Activated CD4-positive, alpha-beta T cell treated with anti-CD3 and anti-CD28 coated beads for 36 hours (primary cell): ENCODE data around the gene FAM228B. TPM values are rescaled to one million over a fixed set of nuclear protein-coding genes. Genes with fewer than 3 reads are reported as not detected.
A peak's percentile ranks its signal among the peaks of the same experiment; 100 is the strongest.

Experiments used
- ATAC-seq: fragments of 200-7000 bp; cut with Tn5 transposase; one replicate; pipeline ENCODE4 v1.10.0; 2021; ENCODE audit warnings: mild to moderate bottlenecking, moderate library complexity
- CTCF ChIA-PET: fragments of 350-600 bp; sonication (Branson Sonifier 250); formaldehyde crosslinking; loops from one replicate; lab custom pipeline; 2021; ENCODE audit warnings: antibody characterized with exemption; lab: Charles Lee
- POLR2A ChIA-PET: fragments of 350-600 bp; sonication (Branson Sonifier 250); formaldehyde crosslinking; loops from one replicate; lab custom pipeline; 2021; ENCODE audit warnings: antibody characterized with exemption, inconsistent platforms; lab: Charles Lee
- DNase-seq: peaks from one replicate; pipeline ENCODE4 v3.0.0-alpha.2; 2020
- H3K27ac Mint-ChIP-seq: one replicate; pipeline ENCODE4 v1.8.0; 2021; ENCODE audit warnings: mixed read lengths
- H3K27me3 Mint-ChIP-seq: one replicate; pipeline ENCODE4 v1.8.0; 2021; ENCODE audit warnings: mixed read lengths
- H3K36me3 Mint-ChIP-seq: one replicate; pipeline ENCODE4 v1.8.0; 2021; ENCODE audit warnings: low read depth, mixed read lengths
- H3K4me1 Mint-ChIP-seq: one replicate; pipeline ENCODE4 v1.8.0; 2021; ENCODE audit warnings: mixed read lengths
- H3K4me3 Mint-ChIP-seq: one replicate; pipeline ENCODE4 v1.8.0; 2021; ENCODE audit warnings: mild to moderate bottlenecking, moderate library complexity, mixed read lengths
- H3K9me3 Mint-ChIP-seq: one replicate; pipeline ENCODE4 v1.8.0; 2021; ENCODE audit warnings: low read depth, mixed read lengths
- intact Hi-C, 2 experiments: fragments of 100-400 bp; cut with DNase I in 1 of 2; cut with micrococcal nuclease in 1 of 2; formaldehyde crosslinking; loops; one replicate each; pipeline versions ENCODE4 v1.14.2 to v1.15.1; 2022 to 2024; cut with DNase I, micrococcal nuclease
- total RNA-seq, 2 experiments: library from RNA; stranded (reverse); gene quantifications; one replicate each; pipeline ENCODE4 v1.2.3, GENCODE V29; 2021

FAM228B gene
- total RNA-seq: 10 to 100 TPM in 1 of 2 experiments, 1 to 10 TPM in 1; 5.2 to 10.5 TPM

DNA sequence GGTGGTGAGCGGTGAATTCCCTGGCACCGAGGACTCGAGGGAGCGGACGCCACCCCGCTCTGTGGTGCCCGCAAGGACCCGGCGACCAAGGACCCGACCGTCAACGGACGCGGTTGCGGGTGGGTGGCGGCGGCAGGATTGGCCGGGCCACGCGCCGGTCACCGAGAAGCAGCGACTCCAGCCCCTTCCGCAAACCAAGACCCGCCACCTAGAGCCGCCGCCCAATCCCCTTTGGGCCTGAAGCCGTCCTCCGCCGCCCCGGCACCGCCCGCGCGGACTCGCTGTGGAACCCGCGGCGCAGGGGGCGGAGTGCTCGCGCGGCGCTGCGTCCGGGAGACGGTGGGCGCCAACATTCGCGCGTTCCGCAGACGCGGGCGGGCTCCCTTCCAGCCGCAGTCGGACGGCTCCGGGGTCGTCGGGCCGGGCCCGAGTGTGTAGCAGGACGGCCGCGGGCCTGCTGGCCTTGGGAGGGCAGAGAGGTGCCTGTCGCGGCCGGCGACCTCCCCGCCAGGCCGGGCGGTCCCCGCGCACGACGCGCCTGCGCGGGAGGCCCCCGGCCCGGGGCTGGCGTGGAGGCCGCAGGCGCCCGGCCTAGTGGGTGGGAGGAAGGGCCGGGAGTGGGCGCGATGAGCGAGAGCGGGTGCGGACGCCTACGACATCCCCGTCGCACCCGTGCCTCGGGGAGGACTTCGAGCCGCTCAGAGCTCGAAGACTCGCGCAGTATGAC, at the start of gene FAM228B, which contains the start of gene PFN4:
Gene FAM228B (plus strand): TSS at position 275 of the 727 bp plus-strand sequence. CDS start 893 bp downstream, outside the sequence.
Gene PFN4 (minus strand): TSS at position 140 of the 727 bp plus-strand sequence. CDS start 799 bp downstream, outside the sequence.
- peak within 1 kb of the TSS; percentile 78 for H3K27ac Mint-ChIP-seq
- H3K4me1 Mint-ChIP-seq: peaks cover 9% of the 10 kb centered on the region
- peaks cover 2% of the 10 kb centered on the region for H3K36me3 Mint-ChIP-seq
- H3K27me3 Mint-ChIP-seq: no peaks in the 10 kb centered on the region
- ATAC-seq (peak; percentile 89), DNase-seq (peak; percentile 79)
- no peaks in the 10 kb centered on the region for H3K9me3 Mint-ChIP-seq
- CTCF ChIA-PET: interaction anchor here (0.6 to 3.0 kb wide), 6 partner anchors 11 to 314 kb away, joined by 3 to 14 read pairs (median 4); partner anchors contain the start of gene TP53I3
- intact Hi-C loops: loop anchor here in 1 of 2 experiments (1.0 kb wide), 1 partner anchor 47 kb away; the partner anchor contains the start of gene SF3B6
- POLR2A ChIA-PET: interaction anchor here (1.6 kb wide), 1 partner anchor 76 kb away, joined by 5 read pairs; the partner anchor contains the start of gene WDCP
- peak within 1 kb of the TSS; percentile 75 for H3K4me3 Mint-ChIP-seq

- H3K4me3 Mint-ChIP-seq: no peak overlapping the region
- H3K36me3 Mint-ChIP-seq: peaks cover 19% of the 10 kb centered on the region
- H3K4me1 Mint-ChIP-seq: peaks cover 43% of the 10 kb centered on the region
- H3K27ac Mint-ChIP-seq: peak overlapping the region; percentile 82
- no peaks in the 10 kb centered on the region for H3K27me3 Mint-ChIP-seq
- intact Hi-C loops: loop anchor here in 1 of 2 experiments (10.0 kb wide), 1 partner anchor 689 kb away; the partner anchor contains the start of gene KLHL29
- CTCF ChIA-PET: interaction anchor here (0.8 to 3.5 kb wide), 7 partner anchors 10 to 250 kb away, joined by 3 to 21 read pairs (median 3); partner anchors contain the start of genes ATAD2B, TP53I3 and WDCP
- DNase-seq (peak; percentile 39), ATAC-seq (no peak)
- no peaks in the 10 kb centered on the region for H3K9me3 Mint-ChIP-seq
- POLR2A ChIA-PET: interaction anchor here (0.8 to 1.2 kb wide), 2 partner anchors 12 to 146 kb away, joined by 3 to 7 read pairs; partner anchors contain the start of gene ATAD2B
Observed at GRCh38 chr2:24073816-24074215, 49.5 kb upstream of the FAM228B start.

- peaks cover 15% of the 10 kb centered on the region for H3K36me3 Mint-ChIP-seq
- H3K4me3 Mint-ChIP-seq: peak overlapping the region; percentile 99
- POLR2A ChIA-PET: interaction anchor here (1.6 kb wide), 1 partner anchor 9 kb away, joined by 6 read pairs; the partner anchor contains the start of gene TP53I3
- no peak for DNase-seq
- CTCF ChIA-PET: interaction anchor here (0.6 to 3.2 kb wide), 4 partner anchors 9 to 300 kb away, joined by 3 to 25 read pairs (median 7); partner anchors contain the start of genes ATAD2B and TP53I3
- no peaks in the 10 kb centered on the region for H3K9me3 Mint-ChIP-seq
- peak overlapping the region; percentile 99 for H3K27ac Mint-ChIP-seq
- no peak for ATAC-seq
- H3K4me1 Mint-ChIP-seq: peaks cover 43% of the 10 kb centered on the region
- intact Hi-C loops: loop anchor here in 1 of 2 experiments (5.0 to 10.0 kb wide), 2 partner anchors 690 to 1802 kb away; partner anchors contain the start of genes ASXL2 and KLHL29
- H3K27me3 Mint-ChIP-seq: no peaks in the 10 kb centered on the region
Observed at GRCh38 chr2:24075259-24075658, 48.0 kb upstream of the FAM228B start.

DNA sequence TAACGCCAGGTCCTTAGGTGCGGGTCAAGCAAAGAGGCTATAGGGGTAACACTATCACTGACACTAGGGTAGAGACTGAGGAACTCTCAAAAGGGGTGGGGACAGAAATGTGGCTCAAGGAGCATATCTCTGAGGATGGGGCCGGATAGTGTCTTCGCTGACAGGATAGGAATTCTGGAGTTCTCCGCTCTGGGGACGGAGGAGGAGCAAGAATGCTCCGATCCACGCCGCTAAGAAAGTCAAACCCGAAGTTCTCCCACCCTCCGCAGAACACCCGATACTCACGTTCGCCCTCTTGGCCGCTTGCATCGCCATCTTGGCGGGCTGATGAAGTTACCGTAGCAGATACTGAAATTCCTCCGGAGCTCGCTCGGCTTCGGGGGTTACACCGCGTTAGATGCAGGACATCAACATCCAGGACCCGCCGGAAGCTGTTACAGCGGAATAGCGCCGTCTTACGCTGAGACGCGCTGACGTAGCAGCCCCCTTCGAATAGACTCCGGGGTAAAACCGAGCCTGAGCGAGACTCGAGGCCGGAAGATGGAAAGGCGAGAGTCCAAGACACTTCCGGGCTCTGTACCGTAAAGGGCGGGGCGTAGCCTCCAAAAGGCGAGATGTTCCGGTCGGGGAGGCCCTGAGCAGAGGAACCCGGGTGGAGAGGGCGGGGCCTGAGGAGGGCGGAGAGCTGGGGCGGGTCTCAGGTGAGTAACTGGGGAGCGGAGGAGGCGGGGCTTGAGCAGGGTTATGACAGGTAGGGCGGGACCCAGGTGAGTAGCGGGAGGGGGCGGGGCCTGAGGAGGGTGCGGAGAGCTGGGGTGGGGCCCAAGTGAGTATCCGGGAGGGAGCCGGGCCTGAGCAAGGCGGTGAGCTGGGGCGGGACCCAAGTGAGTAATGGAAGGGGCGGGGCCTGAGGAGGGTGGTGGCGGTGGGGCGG, 47.1 kb upstream of the FAM228B start, which contains the start of gene SF3B6:
Gene SF3B6 (minus strand): TSS at position 412 of the 934 bp plus-strand sequence. CDS start 97 bp downstream, at position 315.
- intact Hi-C loops: loop anchor here (1.0 to 10.0 kb wide), 13 partner anchors 8 to 1801 kb away; partner anchors contain the start of genes ATAD2B (in 2 of the 2), UBXN2A (in 2 of the 2), WDCP (in 2 of the 2) and ASXL2 (in 1 of the 2)
- peak within 1 kb of the TSS; percentile 99 for H3K4me3 Mint-ChIP-seq
- POLR2A ChIA-PET: interaction anchor here (0.6 to 2.2 kb wide), 7 partner anchors 8 to 150 kb away, joined by 3 to 34 read pairs (median 5); partner anchors contain the start of genes ATAD2B, TP53I3, UBXN2A and WDCP

GRCh38 chr2:24076849-24077534, 46.3 kb upstream of the FAM228B start:
- DNase-seq (no peak), ATAC-seq (no peak)
- no peaks in the 10 kb centered on the region for H3K9me3 Mint-ChIP-seq
- H3K36me3 Mint-ChIP-seq: peaks cover 16% of the 10 kb centered on the region
- peak overlapping the region; percentile 99 for H3K4me3 Mint-ChIP-seq
- no peaks in the 10 kb centered on the region for H3K27me3 Mint-ChIP-seq
- POLR2A ChIA-PET: interaction anchor here (0.6 to 2.2 kb wide), 7 partner anchors 8 to 151 kb away, joined by 3 to 34 read pairs (median 5); partner anchors contain the start of genes ATAD2B, TP53I3, UBXN2A and WDCP
- intact Hi-C loops: loop anchor here (1.0 to 10.0 kb wide), 13 partner anchors 7 to 1800 kb away; partner anchors contain the start of genes ATAD2B (in 2 of the 2), UBXN2A (in 2 of the 2), WDCP (in 2 of the 2) and ASXL2 (in 1 of the 2)
- H3K27ac Mint-ChIP-seq: peak overlapping the region; percentile 70
- CTCF ChIA-PET: interaction anchor here (0.5 to 3.2 kb wide), 7 partner anchors 10 to 252 kb away, joined by 3 to 25 read pairs (median 5); partner anchors contain the start of genes ATAD2B and WDCP
- H3K4me1 Mint-ChIP-seq: peaks cover 39% of the 10 kb centered on the region

More for the DNA sequence above, 47.1 kb upstream of the FAM228B start, which contains the start of gene SF3B6:
- Mint-ChIP-seq H3K36me3 (peaks cover 15% of the 10 kb centered on the region), H3K9me3 (no peaks in the 10 kb centered on the region), H3K27ac (peak within 1 kb of the TSS; percentile 99), H3K4me1 (peaks cover 43% of the 10 kb centered on the region), H3K27me3 (no peaks in the 10 kb centered on the region)
- CTCF ChIA-PET: interaction anchor here (0.5 to 3.2 kb wide), 7 partner anchors 8 to 296 kb away, joined by 3 to 25 read pairs (median 6); partner anchors contain the start of genes ATAD2B, TP53I3 and WDCP
- peak; percentile 100 for DNase-seq
- peak; percentile 91 for ATAC-seq

GRCh38 chr2:24077535-24077877, 45.8 kb upstream of the FAM228B start:
- H3K27me3 Mint-ChIP-seq: no peaks in the 10 kb centered on the region

DNA sequence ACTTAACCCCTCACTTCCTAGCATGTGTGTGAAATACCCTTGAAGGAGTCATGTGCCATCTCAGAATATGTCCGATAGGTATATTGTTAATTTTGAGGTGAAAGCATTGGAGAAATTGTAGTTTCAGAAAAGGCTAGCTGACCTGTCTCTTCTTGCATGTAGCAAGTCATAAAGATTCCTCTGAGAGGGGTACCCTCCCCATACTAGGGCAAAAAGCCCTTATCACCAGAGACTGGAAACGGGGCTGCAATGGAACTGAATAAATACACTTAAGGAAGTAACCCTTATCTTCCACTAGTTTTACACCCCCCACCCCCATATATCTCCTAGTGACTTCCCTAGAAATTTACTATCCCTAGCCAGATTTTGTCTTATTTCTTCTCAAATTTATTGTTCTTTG, 45.4 kb upstream of the FAM228B start:
- DNase-seq: no peak
- no peaks in the 10 kb centered on the region for H3K9me3 Mint-ChIP-seq
- peak overlapping the region; percentile 70 for H3K27ac Mint-ChIP-seq
- peaks cover 31% of the 10 kb centered on the region for H3K4me1 Mint-ChIP-seq
- ChIA-PET POLR2A (interaction anchor here (2.2 kb wide), 1 partner anchor 152 kb away, joined by 33 read pairs; the partner anchor contains the start of gene ATAD2B), CTCF (interaction anchor here (0.6 to 3.2 kb wide), 4 partner anchors 10 to 254 kb away, joined by 3 to 25 read pairs (median 6); partner anchors contain the start of gene ATAD2B)
- no peaks in the 10 kb centered on the region for H3K27me3 Mint-ChIP-seq
- peak overlapping the region; percentile 99 for H3K4me3 Mint-ChIP-seq
- no peak for ATAC-seq
- intact Hi-C loops: loop anchor here (2.0 to 10.0 kb wide), 5 partner anchors 137 to 1799 kb away; partner anchors contain the start of genes ASXL2 (in 1 of the 2), KLHL29 (in 1 of the 2), NCOA1 (in 1 of the 2) and UBXN2A (in 1 of the 2)
- peaks cover 11% of the 10 kb centered on the region for H3K36me3 Mint-ChIP-seq

More at GRCh38 chr2:24077535-24077877, 45.8 kb upstream of the FAM228B start:
- peak overlapping the region; percentile 99 for H3K4me3 Mint-ChIP-seq
- peaks cover 15% of the 10 kb centered on the region for H3K36me3 Mint-ChIP-seq
- no peaks in the 10 kb centered on the region for H3K9me3 Mint-ChIP-seq
- ATAC-seq: no peak
- intact Hi-C loops: loop anchor here (2.0 to 10.0 kb wide), 5 partner anchors 137 to 1800 kb away; partner anchors contain the start of genes ASXL2 (in 1 of the 2), KLHL29 (in 1 of the 2), NCOA1 (in 1 of the 2) and UBXN2A (in 1 of the 2)
- H3K27ac Mint-ChIP-seq: peak overlapping the region; percentile 70
- ChIA-PET CTCF (interaction anchor here (0.6 to 3.2 kb wide), 4 partner anchors 10 to 253 kb away, joined by 3 to 25 read pairs (median 4); partner anchors contain the start of gene ATAD2B), POLR2A (interaction anchor here (2.2 kb wide), 1 partner anchor 152 kb away, joined by 33 read pairs; the partner anchor contains the start of gene ATAD2B)
- peaks cover 35% of the 10 kb centered on the region for H3K4me1 Mint-ChIP-seq
- no peak for DNase-seq

DNA sequence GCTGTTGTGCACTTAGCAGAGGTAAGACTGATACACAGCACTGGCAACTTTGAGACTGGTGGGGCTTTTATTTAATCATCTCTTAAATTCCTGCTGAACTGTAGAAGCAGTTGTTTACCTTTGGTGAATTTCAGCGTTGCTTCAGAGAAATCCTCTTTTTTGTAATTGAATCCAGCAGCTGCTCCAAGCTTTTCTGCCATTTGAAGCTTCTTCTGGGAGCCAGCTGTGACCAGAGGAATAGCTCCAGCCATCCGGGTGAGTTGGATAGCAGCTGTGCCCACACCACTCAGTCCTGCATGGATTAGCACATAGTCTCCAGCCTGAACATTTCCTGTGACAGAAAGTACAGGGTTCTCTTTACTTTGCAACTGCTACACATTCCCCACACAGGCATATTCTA, 42.6 kb upstream of the FAM228B start:
- Mint-ChIP-seq H3K36me3 (peaks cover 3% of the 10 kb centered on the region), H3K27ac (no peak overlapping the region), H3K4me3 (no peak overlapping the region), H3K27me3 (no peaks in the 10 kb centered on the region), H3K4me1 (peaks cover 23% of the 10 kb centered on the region), H3K9me3 (no peaks in the 10 kb centered on the region)
- intact Hi-C loops: loop anchor here in 1 of 2 experiments (5.0 kb wide), 1 partner anchor 93 kb away; no protein-coding TSS in a partner anchor
- POLR2A ChIA-PET: interaction anchor here (1.6 kb wide), 1 partner anchor 33 kb away, joined by 4 read pairs; the partner anchor contains the start of gene WDCP
- DNase-seq (no peak), ATAC-seq (no peak)
- CTCF ChIA-PET: interaction anchor here (0.7 to 0.9 kb wide), 3 partner anchors 30 to 82 kb away, joined by 3 read pairs; no protein-coding TSS in a partner anchor
